ENCODE measurements around the gene FGF18.
"Not testable (repeated sequence)": the region's sequence is repeated elsewhere in the genome, so short reads cannot be mapped to it uniquely, and the experiment has no call there.

Gene FGF18

DNA sequence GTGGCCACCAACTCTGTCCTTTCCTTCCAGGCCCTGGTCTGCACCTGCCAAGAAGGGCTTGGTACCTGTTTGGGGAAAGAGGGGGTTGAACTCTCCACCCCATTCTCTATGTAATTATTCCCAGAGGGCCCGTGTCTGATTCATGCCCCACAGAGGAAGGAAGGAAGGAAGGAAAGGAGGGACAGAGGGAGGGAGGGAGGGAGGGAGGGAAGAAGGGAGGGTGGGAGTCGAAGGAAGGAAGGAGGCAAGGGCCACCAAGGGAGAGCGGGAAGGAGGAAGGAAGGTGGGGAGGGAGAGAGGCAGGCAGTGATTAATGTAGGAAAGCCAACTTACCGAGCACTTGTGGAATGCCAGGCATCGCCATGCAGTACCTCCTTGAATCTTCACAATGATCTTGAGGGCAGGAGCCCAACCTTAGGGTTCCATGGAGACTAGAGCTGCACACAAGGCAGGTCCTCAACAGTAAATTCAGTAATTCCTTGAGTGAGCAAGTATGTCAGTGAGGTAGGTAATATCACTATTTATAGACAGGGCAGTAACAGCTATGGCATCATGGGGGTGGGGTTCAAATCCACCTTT lies 75.8 kb downstream of the FGF18 start:
- Histone ChIP-seq H4K20me1 (ENCODE audit: insufficient read depth, low read length) (no peaks in the 10 kb centered on the region), H3K79me2 (ENCODE audit: low read length) (no peaks in the 10 kb centered on the region), H3K4me3 (ENCODE audit: low read length) (no peak overlapping the region), H3K27ac (ENCODE audit: low read length) (no peak overlapping the region), H3K9ac (ENCODE audit: low read length) (no peak overlapping the region), H3K27me3 (ENCODE audit: low read depth, low read length) (peaks cover 5% of the 10 kb centered on the region; the same call in 1 of the 2 replicates), H2AFZ (ENCODE audit: low read depth, low read length) (no peak overlapping the region), H3K36me3 (replicated peaks; ENCODE audit: low read depth, low read length) (no peaks in the 10 kb centered on the region), H3K9me3 (ENCODE audit: insufficient read depth, low read length) (no peaks in the 10 kb centered on the region), H3K4me2 (ENCODE audit: low read length) (no peak overlapping the region), H3K4me1 (ENCODE audit: low read length) (no peaks in the 10 kb centered on the region)
- TF ChIP-seq EZH2phosphoT487 (IDR thresholded peaks at IDR 0.05; ENCODE audit: low read depth) = no peak
- TF ChIP-seq, protein P1, sequence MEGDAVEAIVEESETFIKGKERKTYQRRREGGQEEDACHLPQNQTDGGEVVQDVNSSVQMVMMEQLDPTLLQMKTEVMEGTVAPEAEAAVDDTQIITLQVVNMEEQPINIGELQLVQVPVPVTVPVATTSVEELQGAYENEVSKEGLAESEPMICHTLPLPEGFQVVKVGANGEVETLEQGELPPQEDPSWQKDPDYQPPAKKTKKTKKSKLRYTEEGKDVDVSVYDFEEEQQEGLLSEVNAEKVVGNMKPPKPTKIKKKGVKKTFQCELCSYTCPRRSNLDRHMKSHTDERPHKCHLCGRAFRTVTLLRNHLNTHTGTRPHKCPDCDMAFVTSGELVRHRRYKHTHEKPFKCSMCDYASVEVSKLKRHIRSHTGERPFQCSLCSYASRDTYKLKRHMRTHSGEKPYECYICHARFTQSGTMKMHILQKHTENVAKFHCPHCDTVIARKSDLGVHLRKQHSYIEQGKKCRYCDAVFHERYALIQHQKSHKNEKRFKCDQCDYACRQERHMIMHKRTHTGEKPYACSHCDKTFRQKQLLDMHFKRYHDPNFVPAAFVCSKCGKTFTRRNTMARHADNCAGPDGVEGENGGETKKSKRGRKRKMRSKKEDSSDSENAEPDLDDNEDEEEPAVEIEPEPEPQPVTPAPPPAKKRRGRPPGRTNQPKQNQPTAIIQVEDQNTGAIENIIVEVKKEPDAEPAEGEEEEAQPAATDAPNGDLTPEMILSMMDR (IDR thresholded peaks at IDR 0.05; ENCODE audit: low read depth, low read length) = no peak

DNA sequence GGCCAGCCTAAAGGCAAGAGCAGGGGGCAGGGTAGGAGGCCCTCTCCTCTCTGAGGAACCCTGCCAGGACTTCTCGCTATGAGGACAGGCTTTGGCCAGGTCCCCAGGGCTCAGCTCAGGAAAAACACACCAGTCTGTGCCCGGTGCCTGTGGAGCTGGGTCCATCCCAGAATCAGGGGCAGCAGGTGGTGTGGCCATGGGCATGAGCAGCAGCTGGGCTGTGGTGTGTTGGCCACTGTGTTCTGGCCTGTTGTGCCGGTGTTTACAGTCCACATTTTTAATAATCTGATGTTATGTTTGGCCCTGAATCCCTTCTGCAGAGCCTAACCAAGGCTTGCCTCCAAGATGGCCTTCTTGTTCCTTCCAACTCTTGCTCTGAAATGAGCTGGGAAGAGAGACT lies 77.0 kb downstream of the FGF18 start:
- H4K20me1 ChIP-seq (ENCODE audit: insufficient read depth, low read length) = no peaks in the 10 kb centered on the region
- no peak overlapping the region for H2AFZ ChIP-seq (ENCODE audit: low read depth, low read length)
- no peak overlapping the region for H3K27ac ChIP-seq (ENCODE audit: low read length)
- H3K4me3 ChIP-seq (ENCODE audit: low read length) = no peak overlapping the region
- H3K9me3 ChIP-seq (ENCODE audit: insufficient read depth, low read length) = no peaks in the 10 kb centered on the region
- H3K79me2 ChIP-seq (ENCODE audit: low read length) = no peaks in the 10 kb centered on the region
- H3K9ac ChIP-seq (ENCODE audit: low read length) = no peak overlapping the region
- H3K4me2 ChIP-seq (ENCODE audit: low read length) = no peak overlapping the region
- no peak for TF ChIP-seq EZH2phosphoT487 (IDR thresholded peaks at IDR 0.05; ENCODE audit: low read depth)
- TF ChIP-seq, protein P1 (IDR thresholded peaks at IDR 0.05; ENCODE audit: low read depth, low read length) = no peak
- no peaks in the 10 kb centered on the region for H3K27me3 ChIP-seq (ENCODE audit: low read depth, low read length)
- no peaks in the 10 kb centered on the region for H3K36me3 ChIP-seq (replicated peaks; ENCODE audit: low read depth, low read length)
- no peaks in the 10 kb centered on the region for H3K4me1 ChIP-seq (ENCODE audit: low read length)

DNA sequence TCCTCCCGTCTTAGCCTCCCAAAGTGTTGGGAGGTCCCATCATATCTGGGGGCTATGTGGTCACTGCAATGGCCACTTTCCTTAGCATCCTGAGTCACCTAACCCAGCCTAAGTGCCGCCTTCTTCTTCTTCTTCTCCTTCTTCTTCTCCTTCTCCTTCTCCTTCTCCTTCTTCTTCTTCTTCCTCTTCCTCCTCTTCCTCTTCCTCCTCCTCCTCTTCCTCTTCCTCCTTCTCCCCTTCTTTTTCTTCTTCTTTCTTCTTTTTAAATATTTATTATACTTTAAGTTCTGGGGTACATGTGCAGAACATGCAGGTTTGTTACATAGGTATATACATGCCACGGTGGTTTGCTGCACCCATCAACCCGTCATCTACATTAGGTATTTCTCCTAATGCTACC lies 78.0 kb downstream of the FGF18 start:
- H4K20me1 ChIP-seq (ENCODE audit: insufficient read depth, low read length); H3K4me3 ChIP-seq (ENCODE audit: low read length); H3K27me3 ChIP-seq (ENCODE audit: low read depth, low read length); H3K4me1 ChIP-seq (ENCODE audit: low read length); H3K9ac ChIP-seq (ENCODE audit: low read length); H3K79me2 ChIP-seq (ENCODE audit: low read length); H3K9me3 ChIP-seq (ENCODE audit: insufficient read depth, low read length); H3K36me3 ChIP-seq (replicated peaks; ENCODE audit: low read depth, low read length); H2AFZ ChIP-seq (ENCODE audit: low read depth, low read length); H3K27ac ChIP-seq (ENCODE audit: low read length); H3K4me2 ChIP-seq (ENCODE audit: low read length): not testable (repeated sequence)

DNA sequence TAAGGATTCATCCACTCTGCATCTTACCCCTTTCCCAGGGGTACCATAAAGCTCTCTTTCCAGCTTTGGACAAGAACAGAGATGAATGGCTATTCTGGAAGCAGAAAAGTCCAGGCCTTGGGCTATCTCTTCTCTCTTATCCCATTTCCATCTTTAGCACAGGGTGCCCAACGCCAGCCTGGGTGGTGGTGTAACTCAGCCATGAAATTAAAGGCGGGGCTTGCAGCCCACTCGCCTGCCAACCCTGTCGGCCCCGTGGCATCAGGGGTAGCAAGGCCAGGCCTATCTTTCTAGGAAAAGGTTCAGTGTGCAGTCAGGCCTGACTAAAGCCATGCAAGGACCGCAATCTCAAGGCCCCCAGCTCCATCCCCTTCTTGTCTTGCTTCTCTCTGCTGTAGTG lies 78.7 kb downstream of the FGF18 start:
- Histone ChIP-seq H3K4me3 (ENCODE audit: low read length) (no peak overlapping the region), H4K20me1 (ENCODE audit: insufficient read depth, low read length) (no peaks in the 10 kb centered on the region), H2AFZ (ENCODE audit: low read depth, low read length) (no peak overlapping the region), H3K36me3 (replicated peaks; ENCODE audit: low read depth, low read length) (no peaks in the 10 kb centered on the region), H3K9me3 (ENCODE audit: insufficient read depth, low read length) (no peaks in the 10 kb centered on the region), H3K4me1 (ENCODE audit: low read length) (no peaks in the 10 kb centered on the region), H3K27me3 (ENCODE audit: low read depth, low read length) (0 out of 2 replicates have a peak, but pooled peaks cover 5% of the 10 kb centered on the region), H3K9ac (ENCODE audit: low read length) (no peak overlapping the region), H3K27ac (ENCODE audit: low read length) (no peak overlapping the region), H3K79me2 (ENCODE audit: low read length) (no peaks in the 10 kb centered on the region), H3K4me2 (ENCODE audit: low read length) (no peak overlapping the region)
- TF ChIP-seq, protein P1 (IDR thresholded peaks at IDR 0.05; ENCODE audit: low read depth, low read length) = no peak
- no peak for TF ChIP-seq EZH2phosphoT487 (IDR thresholded peaks at IDR 0.05; ENCODE audit: low read depth)
